HepG2 (cell line): ENCODE measurements around the gene FBXO41. TPM values are rescaled to one million over a fixed set of nuclear protein-coding genes. Genes with fewer than 3 reads are reported as not detected.

Experiments used
- BRCA1 ChIP-seq: sonication (generic); formaldehyde crosslinking; IDR thresholded peaks from 2 replicates; pipeline ENCODE4 v1.4.0; 2020; ENCODE audit warnings: missing genetic modification reagents
- DPF2 ChIP-seq: sonication (generic); formaldehyde crosslinking; IDR thresholded peaks from 2 replicates; pipeline ENCODE4 v1.4.0; 2020; ENCODE audit warnings: mild to moderate bottlenecking, low read depth, missing genetic modification reagents, borderline replicate concordance
- JUN ChIP-seq: sonication (generic); formaldehyde crosslinking; IDR thresholded peaks from 2 replicates; pipeline ENCODE4 v1.4.0; 2020; ENCODE audit warnings: mild to moderate bottlenecking, missing genetic modification reagents
- NFE2L1 ChIP-seq: sonication (generic); formaldehyde crosslinking; IDR thresholded peaks from 2 replicates; pipeline ENCODE4 v1.4.0; 2020; ENCODE audit warnings: missing genetic modification reagents, mild to moderate bottlenecking, borderline replicate concordance
- RXRB ChIP-seq: IDR thresholded peaks from 2 replicates; pipeline ENCODE4 v1.6.1; 2016; ENCODE audit warnings: borderline replicate concordance, missing genetic modification reagents, missing compliant biosample characterization
- SMYD3 ChIP-seq: sonication (generic); formaldehyde crosslinking; IDR thresholded peaks from 2 replicates; pipeline ENCODE4 v1.8.1; 2023; ENCODE audit warnings: mild to moderate bottlenecking, missing genetic modification reagents
- YY1 ChIP-seq: IDR thresholded peaks from 2 replicates; pipeline ENCODE4 v1.6.1; 2011; ENCODE audit warnings: low read length, low read depth, moderate library complexity, mild to moderate bottlenecking; ENCODE audit not compliant: insufficient read depth, insufficient replicate concordance
- ZNF205 ChIP-seq: IDR thresholded peaks from 2 replicates; pipeline ENCODE4 v1.6.1; 2018; ENCODE audit warnings: missing biosample characterization, missing genetic modification reagents
- ZNF234 ChIP-seq: sonication (generic); formaldehyde crosslinking; conservative IDR thresholded peaks from 2 replicates; pipeline ENCODE4 v1.5.1; 2020; ENCODE audit warnings: mild to moderate bottlenecking, missing genetic modification reagents
- polyA plus RNA-seq, 8 experiments: library from polyadenylated mRNA; depleted of rRNA in 3 of 8; stranded (reverse) in 7 of 8; unstranded in 1 of 8; fragments of >200 nt; fragmentation: Illumina TruSeq in 4 of 8; extraction: Trizol in 4 of 8; gene quantifications; 2 replicates each; pipeline versions ENCODE4 v1.2.1 to v1.2.3, GENCODE V29; 2011 to 2016; ENCODE audit warnings: low read depth in 4 of 8, missing spikeins in 1 of 8, mixed read lengths in 1 of 8; ENCODE audit not compliant: insufficient read depth in 1 of 8
- total RNA-seq, 5 experiments: library from RNA; depleted of rRNA; stranded (reverse); fragments of >200 nt; fragmentation: Illumina TruSeq; extraction: Trizol; gene quantifications; 2 replicates each; pipeline ENCODE4 v1.2.3, GENCODE V29; 2016; ENCODE audit warnings: low read depth in 1 of 5
- TF ChIP-seq, protein P1 (sequence below), 2 experiments: sonication (generic) in 1 of 2; formaldehyde crosslinking in 1 of 2; IDR thresholded peaks; 2 replicates each; pipeline versions ENCODE4 v1.5.1 to v1.6.1; 2011 to 2020; ENCODE audit warnings: borderline replicate concordance in 1 of 2, low read depth in 1 of 2, low read length in 1 of 2, mild to moderate bottlenecking in 1 of 2, missing genetic modification reagents in 1 of 2, moderate library complexity in 1 of 2
- TF ChIP-seq, protein P2 (sequence below): sonication (generic); formaldehyde crosslinking; IDR thresholded peaks from 2 replicates; pipeline ENCODE4 v1.4.0; 2020; ENCODE audit warnings: missing genetic modification reagents, borderline replicate concordance
- TF ChIP-seq, protein P3 (sequence below): sonication (generic); formaldehyde crosslinking; IDR thresholded peaks from 2 replicates; pipeline ENCODE4 v1.5.0; 2020; ENCODE audit warnings: missing genetic modification reagents
- TF ChIP-seq, protein P4 (sequence below): IDR thresholded peaks from 2 replicates; pipeline ENCODE4 v1.6.1; 2016
- TF ChIP-seq, protein P5 (sequence below): sonication (generic); formaldehyde crosslinking; IDR thresholded peaks from 2 replicates; pipeline ENCODE4 v1.8.1; 2022; ENCODE audit warnings: mild to moderate bottlenecking, missing genetic modification reagents
- TF ChIP-seq, protein P6 (sequence below): IDR thresholded peaks from 2 replicates; pipeline ENCODE4 v1.6.1; 2018; ENCODE audit warnings: missing genetic modification reagents, mild to moderate bottlenecking, missing compliant biosample characterization

The FBXO41 gene
- total and polyA plus RNA-seq, 2 of the 13 experiments (the other 11 are each of a cell fraction or from before 2014, with no cell fraction given) = 4.2 to 10.3 TPM

DNA sequence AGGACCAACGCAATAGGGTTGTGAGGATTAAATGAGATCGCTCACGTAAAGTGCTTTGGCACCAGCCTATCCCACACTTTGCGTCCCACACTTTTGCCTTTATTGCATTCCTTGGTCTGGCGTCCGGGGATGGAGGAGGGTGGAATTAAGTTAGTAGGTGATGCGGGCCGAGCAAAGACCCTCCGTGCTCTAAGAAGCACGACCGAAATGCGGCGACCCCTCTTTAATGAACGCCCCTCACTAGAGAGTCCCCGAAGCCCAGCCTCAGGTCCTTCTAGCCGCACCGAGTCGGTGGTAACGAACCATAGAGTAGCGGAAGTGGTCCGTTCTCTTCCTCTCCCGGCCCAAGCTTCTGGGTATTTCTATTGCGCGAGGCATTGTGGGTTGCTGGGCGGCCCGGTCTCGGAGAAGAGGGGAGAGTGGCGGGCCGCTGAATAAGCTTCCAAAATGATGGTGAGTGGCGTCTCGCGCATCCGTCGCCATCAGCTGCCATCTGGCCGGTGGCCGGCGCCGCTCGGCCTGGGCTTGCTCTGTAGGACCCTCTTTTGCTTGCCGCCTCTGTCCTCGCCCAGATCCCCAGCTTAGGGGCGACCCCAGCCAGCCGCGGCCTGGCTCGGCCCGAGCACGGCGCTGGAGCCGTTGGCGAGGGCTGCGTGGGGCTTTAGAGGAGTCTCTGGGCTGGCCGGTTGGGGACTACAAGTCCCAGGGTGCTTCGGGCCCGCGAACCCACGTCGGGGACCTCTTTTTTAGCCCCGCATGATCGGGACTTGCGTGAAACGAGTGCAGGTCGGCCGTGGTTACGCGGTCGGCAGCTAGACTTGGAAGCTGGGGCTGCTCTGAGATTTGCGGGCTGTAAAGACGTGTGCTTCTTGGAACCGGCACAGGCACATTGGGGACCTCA is 50.1 kb downstream of the FBXO41 start, which contains the start of gene CCT7 (continued):
- peak; percentile 78; the same call in 1 of the 2 replicates for TF ChIP-seq SMYD3 (CRISPR knock-in tag)
- TF ChIP-seq, protein P1, sequence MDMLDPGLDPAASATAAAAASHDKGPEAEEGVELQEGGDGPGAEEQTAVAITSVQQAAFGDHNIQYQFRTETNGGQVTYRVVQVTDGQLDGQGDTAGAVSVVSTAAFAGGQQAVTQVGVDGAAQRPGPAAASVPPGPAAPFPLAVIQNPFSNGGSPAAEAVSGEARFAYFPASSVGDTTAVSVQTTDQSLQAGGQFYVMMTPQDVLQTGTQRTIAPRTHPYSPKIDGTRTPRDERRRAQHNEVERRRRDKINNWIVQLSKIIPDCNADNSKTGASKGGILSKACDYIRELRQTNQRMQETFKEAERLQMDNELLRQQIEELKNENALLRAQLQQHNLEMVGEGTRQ (IDR thresholded peaks at IDR 0.05; ENCODE audit: low read depth, low read length) = no peak
- TF ChIP-seq, protein P1 (CRISPR knock-in tag; IDR thresholded peaks at IDR 0.05; ENCODE audit: borderline replicate concordance) = no peak
- TF ChIP-seq, protein P2, sequence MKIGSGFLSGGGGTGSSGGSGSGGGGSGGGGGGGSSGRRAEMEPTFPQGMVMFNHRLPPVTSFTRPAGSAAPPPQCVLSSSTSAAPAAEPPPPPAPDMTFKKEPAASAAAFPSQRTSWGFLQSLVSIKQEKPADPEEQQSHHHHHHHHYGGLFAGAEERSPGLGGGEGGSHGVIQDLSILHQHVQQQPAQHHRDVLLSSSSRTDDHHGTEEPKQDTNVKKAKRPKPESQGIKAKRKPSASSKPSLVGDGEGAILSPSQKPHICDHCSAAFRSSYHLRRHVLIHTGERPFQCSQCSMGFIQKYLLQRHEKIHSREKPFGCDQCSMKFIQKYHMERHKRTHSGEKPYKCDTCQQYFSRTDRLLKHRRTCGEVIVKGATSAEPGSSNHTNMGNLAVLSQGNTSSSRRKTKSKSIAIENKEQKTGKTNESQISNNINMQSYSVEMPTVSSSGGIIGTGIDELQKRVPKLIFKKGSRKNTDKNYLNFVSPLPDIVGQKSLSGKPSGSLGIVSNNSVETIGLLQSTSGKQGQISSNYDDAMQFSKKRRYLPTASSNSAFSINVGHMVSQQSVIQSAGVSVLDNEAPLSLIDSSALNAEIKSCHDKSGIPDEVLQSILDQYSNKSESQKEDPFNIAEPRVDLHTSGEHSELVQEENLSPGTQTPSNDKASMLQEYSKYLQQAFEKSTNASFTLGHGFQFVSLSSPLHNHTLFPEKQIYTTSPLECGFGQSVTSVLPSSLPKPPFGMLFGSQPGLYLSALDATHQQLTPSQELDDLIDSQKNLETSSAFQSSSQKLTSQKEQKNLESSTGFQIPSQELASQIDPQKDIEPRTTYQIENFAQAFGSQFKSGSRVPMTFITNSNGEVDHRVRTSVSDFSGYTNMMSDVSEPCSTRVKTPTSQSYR (CRISPR knock-in tag) = peak; percentile 56; the same call in 1 of the 2 replicates
- no peak for TF ChIP-seq ZNF234 (CRISPR knock-in tag)
- TF ChIP-seq, protein P3, sequence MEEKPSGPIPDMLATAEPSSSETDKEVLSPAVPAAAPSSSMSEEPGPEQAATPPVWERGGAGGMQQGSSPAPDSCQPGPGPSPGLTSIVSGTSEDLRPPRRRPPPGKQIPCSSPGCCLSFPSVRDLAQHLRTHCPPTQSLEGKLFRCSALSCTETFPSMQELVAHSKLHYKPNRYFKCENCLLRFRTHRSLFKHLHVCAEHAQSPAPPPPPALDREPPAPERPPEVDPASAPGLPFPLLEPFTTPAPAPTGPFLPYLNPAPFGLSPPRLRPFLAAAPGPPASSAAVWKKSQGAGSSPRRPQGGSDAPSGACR (CRISPR knock-in tag) = peak; percentile 8; the same call in 1 of the 2 replicates
- TF ChIP-seq BRCA1 (CRISPR knock-in tag) = peak; percentile 91; the same call in 1 of the 2 replicates
- TF ChIP-seq, protein P4, sequence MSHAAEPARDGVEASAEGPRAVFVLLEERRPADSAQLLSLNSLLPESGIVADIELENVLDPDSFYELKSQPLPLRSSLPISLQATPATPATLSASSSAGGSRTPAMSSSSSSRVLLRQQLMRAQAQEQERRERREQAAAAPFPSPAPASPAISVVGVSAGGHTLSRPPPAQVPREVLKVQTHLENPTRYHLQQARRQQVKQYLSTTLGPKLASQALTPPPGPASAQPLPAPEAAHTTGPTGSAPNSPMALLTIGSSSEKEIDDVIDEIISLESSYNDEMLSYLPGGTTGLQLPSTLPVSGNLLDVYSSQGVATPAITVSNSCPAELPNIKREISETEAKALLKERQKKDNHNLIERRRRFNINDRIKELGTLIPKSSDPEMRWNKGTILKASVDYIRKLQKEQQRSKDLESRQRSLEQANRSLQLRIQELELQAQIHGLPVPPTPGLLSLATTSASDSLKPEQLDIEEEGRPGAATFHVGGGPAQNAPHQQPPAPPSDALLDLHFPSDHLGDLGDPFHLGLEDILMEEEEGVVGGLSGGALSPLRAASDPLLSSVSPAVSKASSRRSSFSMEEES (CRISPR knock-in tag) = peak; percentile 42
- TF ChIP-seq NFE2L1 (CRISPR knock-in tag) = peak; percentile 41; the same call in 1 of the 2 replicates
- TF ChIP-seq JUN (CRISPR knock-in tag) = no peak
- TF ChIP-seq, protein P5, sequence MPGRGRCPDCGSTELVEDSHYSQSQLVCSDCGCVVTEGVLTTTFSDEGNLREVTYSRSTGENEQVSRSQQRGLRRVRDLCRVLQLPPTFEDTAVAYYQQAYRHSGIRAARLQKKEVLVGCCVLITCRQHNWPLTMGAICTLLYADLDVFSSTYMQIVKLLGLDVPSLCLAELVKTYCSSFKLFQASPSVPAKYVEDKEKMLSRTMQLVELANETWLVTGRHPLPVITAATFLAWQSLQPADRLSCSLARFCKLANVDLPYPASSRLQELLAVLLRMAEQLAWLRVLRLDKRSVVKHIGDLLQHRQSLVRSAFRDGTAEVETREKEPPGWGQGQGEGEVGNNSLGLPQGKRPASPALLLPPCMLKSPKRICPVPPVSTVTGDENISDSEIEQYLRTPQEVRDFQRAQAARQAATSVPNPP (CRISPR knock-in tag) = peak; percentile 57; the same call in 1 of the 2 replicates
- TF ChIP-seq RXRB (CRISPR knock-in tag) = peak; percentile 50; the same call in 1 of the 2 replicates
- no peak for TF ChIP-seq ZNF205 (CRISPR knock-in tag)
- TF ChIP-seq YY1 = peak; percentile 80
- TF ChIP-seq, protein P6, sequence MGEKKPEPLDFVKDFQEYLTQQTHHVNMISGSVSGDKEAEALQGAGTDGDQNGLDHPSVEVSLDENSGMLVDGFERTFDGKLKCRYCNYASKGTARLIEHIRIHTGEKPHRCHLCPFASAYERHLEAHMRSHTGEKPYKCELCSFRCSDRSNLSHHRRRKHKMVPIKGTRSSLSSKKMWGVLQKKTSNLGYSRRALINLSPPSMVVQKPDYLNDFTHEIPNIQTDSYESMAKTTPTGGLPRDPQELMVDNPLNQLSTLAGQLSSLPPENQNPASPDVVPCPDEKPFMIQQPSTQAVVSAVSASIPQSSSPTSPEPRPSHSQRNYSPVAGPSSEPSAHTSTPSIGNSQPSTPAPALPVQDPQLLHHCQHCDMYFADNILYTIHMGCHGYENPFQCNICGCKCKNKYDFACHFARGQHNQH (CRISPR knock-in tag) = peak; percentile 88
- no peak for TF ChIP-seq DPF2 (CRISPR knock-in tag)
